Measurements from ENCODE around the gene OR6S1. TPM values are rescaled to one million over a fixed set of nuclear protein-coding genes. Genes with fewer than 3 reads are reported as not detected.

The OR6S1 gene
- total and polyA plus RNA-seq, 9 donors: not detected

DNA sequence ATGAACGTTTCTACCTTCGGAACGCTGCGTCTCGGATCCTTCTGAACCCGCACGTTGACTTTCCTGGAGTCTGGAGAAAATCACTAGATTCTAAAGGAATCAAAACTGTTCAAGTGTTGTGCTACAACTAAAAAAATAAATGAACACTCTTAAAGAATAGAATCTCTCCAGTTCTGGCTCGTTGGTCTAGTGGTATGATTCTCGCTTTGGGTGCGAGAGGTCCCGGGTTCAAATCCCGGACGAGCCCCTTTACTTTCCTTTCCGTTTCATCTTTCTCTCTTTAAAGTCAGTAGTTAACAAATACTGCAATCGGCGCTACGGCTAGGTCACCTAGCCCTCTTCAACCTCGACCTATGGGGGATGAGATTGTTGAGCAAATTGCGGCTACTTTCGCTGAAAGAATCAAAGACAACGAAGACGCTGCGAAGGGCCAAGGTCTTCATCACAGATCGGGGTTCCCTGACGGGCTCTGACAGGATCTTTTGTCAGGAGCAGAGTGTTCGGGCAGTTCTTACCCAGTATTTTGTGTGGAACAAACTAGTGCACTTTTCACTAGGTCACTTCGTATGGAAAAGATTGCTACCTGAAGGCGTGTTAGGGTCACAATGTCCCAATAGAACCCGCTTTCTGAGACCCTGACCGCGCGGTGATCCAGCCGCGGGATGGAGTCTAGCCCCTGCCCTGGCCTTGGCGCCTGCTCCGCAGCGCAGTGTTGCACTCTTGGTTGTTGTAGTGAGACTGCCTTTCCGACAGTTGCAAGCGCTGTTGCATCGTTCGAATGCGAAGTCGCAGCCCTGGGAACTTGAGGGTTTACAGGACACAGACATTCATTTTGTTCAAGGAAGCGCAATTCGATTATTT is 8.4 kb downstream of the OR6S1 start:
- H3K27me3 ChIP-seq: no peaks in the 10 kb centered on the region
- H3K27ac ChIP-seq: no peak overlapping the region
- peak in 4 of 5 donors; percentile 47 to 81 (median 68) for DNase-seq
- peak overlapping the region; percentile 33 for H3K4me3 ChIP-seq
- intact Hi-C loops (cut with DNase I): loop anchor here in 1 of 4 donors (5.0 kb wide), 1 partner anchor 49 kb away; the partner anchor contains the start of gene RNASE4
- WGBS, 3 donors: 1 to 3% (median 2%) methylated on average over 45 of the region's 45 CpGs
- no peaks in the 10 kb centered on the region for H3K9me3 ChIP-seq
- TF ChIP-seq POLR2A (IDR thresholded peaks at IDR 0.05): peak; percentile 6
- TF ChIP-seq EP300 (IDR thresholded peaks at IDR 0.05): no peak
- peaks cover 5% of the 10 kb centered on the region for H3K4me1 ChIP-seq (ENCODE audit: insufficient read depth)
- no peaks in the 10 kb centered on the region for H3K36me3 ChIP-seq

DNA sequence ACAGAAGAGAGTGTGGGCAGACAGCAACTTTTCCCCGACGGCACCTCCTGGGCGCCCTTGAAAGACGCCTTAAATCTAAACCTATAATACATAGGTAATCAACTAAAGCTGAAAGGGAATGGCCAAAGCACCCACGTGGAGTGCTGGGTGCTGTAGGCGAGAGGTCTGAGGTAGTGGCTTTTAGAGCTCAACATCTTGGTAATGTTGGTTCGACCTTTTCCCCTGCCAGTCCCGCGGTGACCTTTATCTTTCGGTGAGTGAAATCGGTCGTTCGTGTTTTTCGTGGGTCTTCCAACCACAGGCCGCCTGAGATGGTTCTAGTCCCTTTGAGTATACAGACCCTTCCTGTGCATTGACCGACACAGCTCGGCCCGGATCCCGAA is 9.1 kb downstream of the OR6S1 start:
- H3K27me3 ChIP-seq: no peaks in the 10 kb centered on the region
- H3K27ac ChIP-seq: no peak overlapping the region
- TF ChIP-seq, protein P1, sequence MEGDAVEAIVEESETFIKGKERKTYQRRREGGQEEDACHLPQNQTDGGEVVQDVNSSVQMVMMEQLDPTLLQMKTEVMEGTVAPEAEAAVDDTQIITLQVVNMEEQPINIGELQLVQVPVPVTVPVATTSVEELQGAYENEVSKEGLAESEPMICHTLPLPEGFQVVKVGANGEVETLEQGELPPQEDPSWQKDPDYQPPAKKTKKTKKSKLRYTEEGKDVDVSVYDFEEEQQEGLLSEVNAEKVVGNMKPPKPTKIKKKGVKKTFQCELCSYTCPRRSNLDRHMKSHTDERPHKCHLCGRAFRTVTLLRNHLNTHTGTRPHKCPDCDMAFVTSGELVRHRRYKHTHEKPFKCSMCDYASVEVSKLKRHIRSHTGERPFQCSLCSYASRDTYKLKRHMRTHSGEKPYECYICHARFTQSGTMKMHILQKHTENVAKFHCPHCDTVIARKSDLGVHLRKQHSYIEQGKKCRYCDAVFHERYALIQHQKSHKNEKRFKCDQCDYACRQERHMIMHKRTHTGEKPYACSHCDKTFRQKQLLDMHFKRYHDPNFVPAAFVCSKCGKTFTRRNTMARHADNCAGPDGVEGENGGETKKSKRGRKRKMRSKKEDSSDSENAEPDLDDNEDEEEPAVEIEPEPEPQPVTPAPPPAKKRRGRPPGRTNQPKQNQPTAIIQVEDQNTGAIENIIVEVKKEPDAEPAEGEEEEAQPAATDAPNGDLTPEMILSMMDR (IDR thresholded peaks at IDR 0.05): no peak
- TF ChIP-seq EP300 (IDR thresholded peaks at IDR 0.05) (no peak), POLR2A (IDR thresholded peaks at IDR 0.05) (no peak)
- WGBS, 3 donors: 1 to 2% (median 1%) methylated on average over 19 of the region's 19 CpGs
- H3K9me3 ChIP-seq: no peaks in the 10 kb centered on the region
- DNase-seq: no peak
- peaks cover 5% of the 10 kb centered on the region for H3K4me1 ChIP-seq (ENCODE audit: insufficient read depth)
- H3K36me3 ChIP-seq: no peaks in the 10 kb centered on the region
- intact Hi-C loops (cut with DNase I): loop anchor here in 1 of 4 donors (5.0 kb wide), 1 partner anchor 50 kb away; the partner anchor contains the start of gene RNASE4
- H3K4me3 ChIP-seq: peak overlapping the region; percentile 33

DNA sequence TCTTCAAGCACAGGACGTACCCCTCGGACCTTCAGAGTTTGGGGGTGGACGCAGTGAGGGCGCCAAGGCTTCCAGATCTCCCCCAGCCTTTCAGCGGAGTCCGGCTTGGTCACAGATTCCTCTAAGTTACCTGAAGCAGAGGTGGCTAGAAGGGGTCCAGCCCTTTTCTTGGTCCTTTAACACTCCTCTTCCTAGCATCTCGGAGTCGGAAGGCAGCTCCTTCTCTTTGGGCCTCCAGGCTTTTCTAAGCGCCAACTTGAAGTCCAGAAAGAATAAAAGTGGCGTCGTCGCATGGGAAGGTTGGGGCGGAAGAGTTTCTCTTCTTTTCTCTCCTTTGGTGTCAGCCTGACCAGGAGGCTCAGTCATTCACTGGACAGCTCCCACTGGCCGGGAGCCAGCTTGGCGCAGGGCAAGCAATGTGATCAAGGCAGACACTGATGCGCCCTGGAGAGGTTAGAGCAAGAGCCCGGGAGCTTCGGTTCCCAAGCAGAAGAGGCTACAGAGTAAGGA is 9.6 kb downstream of the OR6S1 start:
- Histone ChIP-seq H3K27me3 (no peaks in the 10 kb centered on the region), H3K36me3 (no peaks in the 10 kb centered on the region), H3K9me3 (no peaks in the 10 kb centered on the region), H3K27ac (no peak overlapping the region), H3K4me1 (ENCODE audit: insufficient read depth) (peaks cover 5% of the 10 kb centered on the region), H3K4me3 (peak overlapping the region; percentile 33)
- intact Hi-C loops (cut with DNase I): loop anchor here in 1 of 4 donors (5.0 kb wide), 1 partner anchor 50 kb away; the partner anchor contains the start of gene RNASE4
- TF ChIP-seq EP300 (IDR thresholded peaks at IDR 0.05) (no peak), POLR2A (IDR thresholded peaks at IDR 0.05) (no peak)
- TF ChIP-seq, protein P1 (IDR thresholded peaks at IDR 0.05): no peak
- WGBS, 3 donors: 0 to 1% (median 0%) methylated on average over 18 of the region's 18 CpGs
- DNase-seq: peak; percentile 75 to 84 (median 81)

DNA sequence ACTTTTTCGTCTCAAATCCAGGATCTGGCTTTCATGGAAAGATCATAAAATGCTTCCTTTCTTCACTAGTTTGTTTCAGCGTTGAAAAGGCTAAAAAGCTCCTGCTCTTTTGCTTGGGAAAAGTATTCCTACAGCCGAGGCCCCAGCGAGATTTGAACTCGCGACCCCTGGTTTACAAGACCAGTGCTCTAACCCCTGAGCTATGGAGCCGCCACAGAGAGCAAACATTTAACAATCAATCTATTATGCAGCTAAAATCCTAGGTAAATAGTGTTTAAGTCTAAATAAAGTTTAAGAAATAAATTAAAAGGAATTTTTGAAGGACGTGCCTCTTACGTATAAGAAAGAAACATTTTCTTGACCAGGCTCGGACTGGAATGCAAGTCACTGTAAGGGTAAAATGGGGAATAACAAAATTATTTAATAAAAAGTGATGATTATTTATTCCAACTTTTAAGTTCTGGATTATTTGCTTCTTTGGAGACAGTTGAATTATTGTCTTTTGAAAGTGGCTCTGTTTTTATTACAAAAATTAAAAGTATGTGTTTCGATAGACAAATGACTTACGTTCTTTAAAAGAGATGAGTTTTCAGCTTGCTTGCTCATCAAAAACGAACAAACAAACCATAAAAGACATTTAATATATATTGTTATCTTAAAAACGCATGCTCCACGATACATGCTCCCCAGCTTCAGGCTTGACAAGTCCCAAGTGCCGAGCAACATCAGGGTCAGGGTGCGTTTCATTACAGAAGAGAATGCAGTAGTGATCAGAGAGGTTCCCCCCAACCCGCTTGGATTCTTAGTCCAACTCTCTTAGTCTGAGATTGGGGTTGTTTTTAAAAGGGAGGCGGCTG is 10.2 kb downstream of the OR6S1 start:
- intact Hi-C loops (cut with DNase I): loop anchor here in 1 of 4 donors (5.0 kb wide), 1 partner anchor 51 kb away; the partner anchor contains the start of gene RNASE4
- Histone ChIP-seq H3K4me1 (ENCODE audit: insufficient read depth) (peaks cover 9% of the 10 kb centered on the region), H3K9me3 (no peaks in the 10 kb centered on the region)

More for the DNA sequence above, 10.2 kb downstream of the OR6S1 start:
- peak; percentile 55 to 71 (median 62) for DNase-seq
- Histone ChIP-seq H3K27ac (peak overlapping the region in 1 of 2 donors; percentile 45), H3K4me3 (peak overlapping the region; percentile 33), H3K27me3 (no peaks in the 10 kb centered on the region), H3K36me3 (no peaks in the 10 kb centered on the region)
- 0 to 1% (median 1%) methylated on average over 19 of the region's 19 CpGs for whole genome bisulfite sequencing, 3 donors
- TF ChIP-seq EP300 (IDR thresholded peaks at IDR 0.05): no peak
- TF ChIP-seq, protein P1 (IDR thresholded peaks at IDR 0.05): no peak
- TF ChIP-seq POLR2A (IDR thresholded peaks at IDR 0.05): no peak

Measured in ovary (tissue), 9 donors.